ENCODE data around the gene UGGT1. TPM values are rescaled to one million over a fixed set of nuclear protein-coding genes. Genes with fewer than 3 reads are reported as not detected.

UGGT1 gene
- total RNA-seq, 2 experiments from 2014 or later, result 33.2 to 59.5 TPM

- POLR2A ChIA-PET, result interaction anchor here (1.8 to 4.4 kb wide), 2 partner anchors 10 to 31 kb away, joined by 5 to 44 read pairs; no protein-coding TSS in a partner anchor
- H3K4me1 ChIP-seq (ENCODE audit: insufficient read depth, low read length, poor library complexity, severe bottlenecking), result peaks cover 34% of the 10 kb centered on the region
- H3K9me2 ChIP-seq (ENCODE audit: insufficient read depth, low read length), result no peaks in the 10 kb centered on the region
- no peak overlapping the region for H2AFZ ChIP-seq (ENCODE audit: low read length)
- TF ChIP-seq CTCF (conservative IDR thresholded peaks at IDR 0.05; ENCODE audit: low read length), result no peak
- no peak for TF ChIP-seq EZH2phosphoT487 (IDR thresholded peaks at IDR 0.05; ENCODE audit: borderline replicate concordance, low read depth, low read length)
- peak overlapping the region; percentile 89 for H3K4me2 ChIP-seq (ENCODE audit: low read length)
- H4K20me1 ChIP-seq (ENCODE audit: insufficient read depth, low read length), result peaks cover 17% of the 10 kb centered on the region
- CTCF ChIA-PET (ENCODE audit: unreplicated experiment), result no interaction called here
- H3K36me3 ChIP-seq (ENCODE audit: insufficient read depth, low read length), result peaks cover 34% of the 10 kb centered on the region
- peaks cover 58% of the 10 kb centered on the region for H3K79me2 ChIP-seq (ENCODE audit: insufficient read depth, low read depth, low read length)
- DNase-seq (ENCODE audit: low spot score), result no peak
- H3K4me3 ChIP-seq (ENCODE audit: low read depth, low read length, poor library complexity, severe bottlenecking), result peak overlapping the region; percentile 95
- intact Hi-C loops (cut with micrococcal nuclease; ENCODE audit: unreplicated experiment), result no loop called here
- H3K27ac ChIP-seq (ENCODE audit: low read depth, low read length, poor library complexity, severe bottlenecking), result no peak overlapping the region
- H3K9me3 ChIP-seq (ENCODE audit: low read length), result no peaks in the 10 kb centered on the region
- no TSS peak for BruUV-seq (replicated peaks)
Measured at GRCh38 chr2:128092656-128093055, 1.7 kb downstream of the UGGT1 start.

DNA sequence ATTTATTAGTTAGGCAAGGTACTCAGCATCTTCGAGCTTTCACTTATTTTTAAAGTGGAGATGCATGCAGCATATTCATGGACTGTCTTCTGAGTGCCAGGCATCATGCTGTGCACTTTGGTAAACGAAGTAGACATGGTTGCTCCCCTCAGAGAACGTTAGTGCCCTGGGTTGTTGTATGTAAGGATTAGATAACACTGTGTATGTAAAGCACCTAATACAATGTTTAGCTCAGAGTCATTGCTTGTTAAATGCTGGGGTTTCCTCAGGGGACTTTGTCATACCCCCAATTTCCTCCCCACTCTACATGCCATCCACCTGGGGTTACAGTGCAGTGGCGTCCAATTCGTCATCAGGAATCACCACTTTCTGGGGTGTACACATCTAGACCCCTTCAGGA lies 2.8 kb downstream of the UGGT1 start:
- ChIA-PET POLR2A (interaction anchor here (0.6 to 4.4 kb wide), 3 partner anchors 9 to 28 kb away, joined by 3 to 44 read pairs (median 3); no protein-coding TSS in a partner anchor), CTCF (ENCODE audit: unreplicated experiment) (interaction anchor here (0.6 kb wide), 1 partner anchor 393 kb away, joined by 3 read pairs; no protein-coding TSS in a partner anchor)
- peaks cover 17% of the 10 kb centered on the region for H4K20me1 ChIP-seq (ENCODE audit: insufficient read depth, low read length)
- intact Hi-C loops (cut with micrococcal nuclease; ENCODE audit: unreplicated experiment), result no loop called here
- no peak for DNase-seq (ENCODE audit: low spot score)
- H3K79me2 ChIP-seq (ENCODE audit: insufficient read depth, low read depth, low read length), result peaks cover 58% of the 10 kb centered on the region
- H3K4me3 ChIP-seq (ENCODE audit: low read depth, low read length, poor library complexity, severe bottlenecking), result no peak overlapping the region
- H3K9me3 ChIP-seq (ENCODE audit: low read length), result no peaks in the 10 kb centered on the region
- no peak overlapping the region for H2AFZ ChIP-seq (ENCODE audit: low read length)
- H3K4me2 ChIP-seq (ENCODE audit: low read length), result peak overlapping the region; percentile 89; the same call in 1 of the 2 replicates
- no peak for TF ChIP-seq EZH2phosphoT487 (IDR thresholded peaks at IDR 0.05; ENCODE audit: borderline replicate concordance, low read depth, low read length)
- no peak for TF ChIP-seq CTCF (conservative IDR thresholded peaks at IDR 0.05; ENCODE audit: low read length)
- no peak overlapping the region for H3K27ac ChIP-seq (ENCODE audit: low read depth, low read length, poor library complexity, severe bottlenecking)
- no TSS peak for BruUV-seq (replicated peaks)
- H3K4me1 ChIP-seq (ENCODE audit: insufficient read depth, low read length, poor library complexity, severe bottlenecking), result peaks cover 34% of the 10 kb centered on the region
- peaks cover 45% of the 10 kb centered on the region for H3K36me3 ChIP-seq (ENCODE audit: insufficient read depth, low read length)
- H3K9me2 ChIP-seq (ENCODE audit: insufficient read depth, low read length), result no peaks in the 10 kb centered on the region

DNA sequence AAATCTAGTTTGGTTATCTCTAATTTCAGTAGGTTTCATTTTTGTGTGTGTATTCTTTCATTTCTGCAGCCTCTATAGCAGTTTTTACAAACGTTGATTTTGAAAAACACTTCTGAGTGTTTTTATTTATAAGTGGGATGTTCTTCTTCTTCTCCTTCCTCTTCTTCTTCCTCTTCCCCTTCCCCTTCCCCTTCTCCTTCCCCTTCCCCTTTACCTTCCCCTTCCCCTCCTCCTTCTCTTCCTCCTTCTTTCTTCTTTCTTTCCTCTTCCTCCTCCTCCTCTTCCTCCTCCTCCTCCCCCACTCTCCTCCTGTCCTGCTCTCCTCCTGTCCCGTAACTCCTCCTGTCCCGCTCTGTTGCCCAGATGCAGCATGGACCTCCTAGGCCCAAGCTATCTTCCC lies 4.2 kb downstream of the UGGT1 start:
- Histone ChIP-seq H3K27ac (ENCODE audit: low read depth, low read length, poor library complexity, severe bottlenecking) (no peak overlapping the region), H3K4me2 (ENCODE audit: low read length) (0 out of 2 replicates have a peak overlapping the region, but pooled peaks have one; percentile 20), H3K79me2 (ENCODE audit: insufficient read depth, low read depth, low read length) (peaks cover 68% of the 10 kb centered on the region), H2AFZ (ENCODE audit: low read length) (no peak overlapping the region), H4K20me1 (ENCODE audit: insufficient read depth, low read length) (peaks cover 17% of the 10 kb centered on the region), H3K4me1 (ENCODE audit: insufficient read depth, low read length, poor library complexity, severe bottlenecking) (peaks cover 24% of the 10 kb centered on the region), H3K9me2 (ENCODE audit: insufficient read depth, low read length) (no peaks in the 10 kb centered on the region), H3K9me3 (ENCODE audit: low read length) (no peaks in the 10 kb centered on the region), H3K36me3 (ENCODE audit: insufficient read depth, low read length) (peaks cover 60% of the 10 kb centered on the region), H3K4me3 (ENCODE audit: low read depth, low read length, poor library complexity, severe bottlenecking) (no peak overlapping the region)
- CTCF ChIA-PET (ENCODE audit: unreplicated experiment), result no interaction called here
- TF ChIP-seq EZH2phosphoT487 (IDR thresholded peaks at IDR 0.05; ENCODE audit: borderline replicate concordance, low read depth, low read length), result no peak
- BruUV-seq (replicated peaks), result no TSS peak
- no peak for DNase-seq (ENCODE audit: low spot score)
- intact Hi-C loops (cut with micrococcal nuclease; ENCODE audit: unreplicated experiment), result no loop called here
- POLR2A ChIA-PET, result interaction anchor here (0.6 to 0.7 kb wide), 2 partner anchors 193 to 1333 kb away, joined by 3 to 4 read pairs; no protein-coding TSS in a partner anchor

All from OCI-LY7 (cell line).